Midbrain (tissue), 1 donor: ENCODE results near the gene ARL6IP6.
"Not testable (repeated sequence)": the region's sequence is repeated elsewhere in the genome, so short reads cannot be mapped to it uniquely, and the experiment has no call there.

Experiments
- DNase-seq: peaks from one replicate; lab custom pipeline; 2025; lab: John Stamatoyannopoulos, UW

The ARL6IP6 gene

GRCh38 chr2:152722639-152723038 is 4.2 kb downstream of the ARL6IP6 start:
- DNase-seq, result not testable (repeated sequence)

- DNase-seq, result no peak
Measured at GRCh38 chr2:152723918-152724317, 5.5 kb downstream of the ARL6IP6 start.

DNA sequence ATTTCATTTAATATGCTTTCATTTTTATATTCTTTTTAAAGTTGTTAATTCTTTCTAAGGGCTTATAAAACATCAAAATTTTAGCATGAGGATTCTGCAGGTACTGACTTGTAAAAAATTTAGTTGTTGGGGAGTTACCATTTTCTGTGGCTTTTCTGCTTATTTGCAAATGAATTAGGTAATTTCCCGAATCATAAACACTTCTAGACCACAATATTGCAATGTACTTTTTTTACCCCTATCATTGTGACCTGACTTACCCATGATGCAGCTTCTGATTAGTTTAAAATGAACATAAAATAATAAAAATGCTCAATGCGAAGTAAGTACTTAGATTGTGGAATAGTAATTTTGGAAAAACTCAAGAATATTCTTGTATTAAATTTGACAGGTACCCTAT is 11.4 kb downstream of the ARL6IP6 start:
- no peak for DNase-seq

- DNase-seq, result no peak
Measured at GRCh38 chr2:152730591-152731333, 12.3 kb downstream of the ARL6IP6 start.

DNA sequence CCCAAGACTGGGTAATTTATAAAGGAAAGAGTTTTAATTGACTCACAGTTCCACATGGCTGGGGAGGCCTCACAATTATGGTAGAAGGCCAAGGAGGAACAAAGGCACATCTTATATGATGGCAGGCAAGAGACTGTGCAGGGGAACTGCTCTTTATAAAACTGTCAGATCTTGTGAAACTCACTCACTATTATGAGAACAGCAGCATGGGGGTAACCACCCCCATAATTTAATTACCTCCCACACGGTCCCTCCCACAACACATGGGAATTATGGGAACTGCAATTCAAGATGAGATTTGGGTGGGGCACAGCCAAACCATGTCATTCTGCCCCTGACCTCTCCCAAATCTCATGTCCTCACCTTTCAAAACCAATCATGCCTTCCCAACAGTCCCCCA is 19.1 kb downstream of the ARL6IP6 start:
- DNase-seq, result not testable (repeated sequence)

DNA sequence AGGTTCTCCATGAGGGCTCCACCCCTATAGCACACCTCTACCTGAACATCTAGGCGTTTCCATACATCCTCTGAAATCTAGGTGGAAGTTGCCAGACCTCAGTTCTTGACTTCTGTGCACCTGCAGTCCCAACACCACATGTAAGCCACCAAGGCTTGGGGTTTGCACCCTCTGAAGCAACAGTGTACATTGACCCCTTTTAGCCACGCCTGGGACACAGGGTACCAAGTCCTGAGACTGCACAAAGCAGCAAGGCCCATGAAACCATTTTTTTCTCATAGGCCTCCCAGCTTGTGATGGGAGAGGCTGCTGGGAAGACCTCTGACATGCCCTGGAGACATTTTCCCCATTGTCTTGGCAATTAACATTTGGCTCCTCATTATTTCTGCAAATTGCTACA is 20.0 kb downstream of the ARL6IP6 start:
- no peak for DNase-seq

GRCh38 chr2:152739705-152740104 is 21.3 kb downstream of the ARL6IP6 start:
- not testable (repeated sequence) for DNase-seq

DNA sequence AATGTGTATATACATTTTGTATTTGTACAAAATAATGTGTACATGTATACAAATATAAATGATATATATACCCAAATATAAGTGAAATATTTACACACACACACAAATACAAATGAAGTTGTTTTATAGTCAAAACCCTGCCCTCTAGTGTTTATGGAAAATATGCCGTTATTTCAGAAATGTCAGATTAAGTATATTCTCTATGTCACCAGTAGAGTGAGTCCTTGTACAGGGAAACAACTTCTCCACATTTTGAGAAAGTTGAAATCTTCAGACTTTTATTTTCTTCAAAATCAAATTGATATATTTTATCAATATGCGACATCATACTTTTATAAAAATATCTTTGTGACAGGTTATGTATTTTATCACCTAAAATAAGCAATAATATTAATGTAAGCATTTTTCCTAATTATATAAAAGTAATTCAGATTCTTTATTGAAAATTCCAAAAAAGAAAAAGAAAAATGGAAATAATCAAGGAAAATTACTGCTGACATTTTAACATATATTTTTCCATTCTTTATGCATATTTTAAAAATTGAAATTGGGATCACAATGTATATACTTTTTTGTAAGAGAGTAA is 22.4 kb downstream of the ARL6IP6 start:
- DNase-seq, result peak; percentile 72

DNA sequence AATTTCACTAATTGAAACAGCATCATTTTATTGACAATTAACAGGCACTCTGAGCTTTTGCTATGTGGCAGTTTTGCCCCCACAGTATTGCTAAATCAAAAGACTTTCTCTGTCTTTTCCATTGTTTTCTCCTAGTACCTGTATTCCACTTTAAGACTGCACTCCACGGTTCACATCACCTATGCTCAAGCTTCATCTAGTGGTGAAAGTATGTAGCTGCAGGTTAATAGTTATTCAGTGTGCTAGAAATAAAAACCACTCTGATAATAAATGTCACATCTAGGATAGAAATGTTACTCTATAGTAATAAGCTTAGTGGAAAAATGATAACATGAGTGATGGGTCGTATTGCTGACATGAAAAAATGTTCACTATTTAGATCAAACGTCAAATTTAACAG is 24.6 kb downstream of the ARL6IP6 start:
- no peak for DNase-seq

DNA sequence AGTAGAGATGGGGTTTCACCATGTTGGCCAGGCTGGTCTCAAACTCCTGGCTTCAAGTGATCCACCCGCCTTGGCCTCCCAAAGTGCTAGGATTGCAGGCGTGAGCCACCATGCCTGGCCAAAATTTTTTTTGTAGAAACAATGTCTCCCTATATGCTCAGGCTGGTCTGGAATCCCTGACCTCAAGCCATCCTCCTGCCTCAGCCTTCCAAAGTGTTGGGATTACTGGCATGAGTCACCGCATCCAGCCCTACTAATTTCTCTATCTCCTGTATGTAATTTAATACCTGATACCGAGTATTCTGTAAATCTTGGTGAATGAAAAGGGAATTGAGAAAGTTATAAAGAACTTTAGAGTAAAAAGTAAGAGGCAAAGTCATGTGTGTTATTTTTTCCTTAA is 29.3 kb downstream of the ARL6IP6 start:
- DNase-seq, result not testable (repeated sequence)

- no peak for DNase-seq
Measured at GRCh38 chr2:152755029-152755428, 36.6 kb downstream of the ARL6IP6 start.

- no peak for DNase-seq
Measured at GRCh38 chr2:152759290-152760072, 41.1 kb downstream of the ARL6IP6 start.

DNA sequence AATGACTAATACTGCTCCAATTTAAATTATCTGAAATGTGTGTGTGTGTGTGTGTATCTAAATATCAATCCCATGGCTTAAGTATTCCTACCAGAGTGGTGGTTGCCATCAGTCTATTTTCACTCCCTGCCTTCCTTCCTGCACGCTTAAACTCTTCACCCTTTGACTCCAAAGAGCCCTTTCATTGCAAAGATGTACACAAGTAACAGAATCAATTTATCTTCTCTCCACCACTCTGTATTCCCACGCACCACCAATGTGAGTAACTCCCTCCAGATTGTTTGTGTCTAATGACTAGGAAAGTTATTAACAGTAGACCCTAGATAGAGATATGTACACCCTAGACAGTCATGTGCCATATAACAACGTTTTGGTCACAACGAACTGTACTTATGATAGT is 42.8 kb downstream of the ARL6IP6 start:
- DNase-seq, result no peak

DNA sequence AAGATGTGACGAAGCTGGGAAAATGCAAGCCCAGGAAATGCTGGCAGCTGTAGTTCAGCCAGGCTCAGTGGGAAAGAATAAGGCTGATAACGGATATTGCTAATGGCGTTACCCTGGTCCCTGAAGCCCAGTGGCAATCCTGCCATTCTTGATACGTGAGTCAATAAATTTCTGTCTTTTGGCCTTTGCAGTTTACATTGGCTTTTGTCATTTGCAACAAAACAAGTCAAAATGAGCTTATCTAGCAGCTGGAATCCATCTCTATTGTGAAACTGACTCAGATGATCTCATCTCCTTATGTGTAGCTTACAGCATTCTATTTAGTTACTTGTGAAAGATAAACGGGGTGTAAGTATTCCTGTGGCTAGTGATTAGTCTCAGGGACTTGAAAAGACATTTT is 43.8 kb downstream of the ARL6IP6 start:
- DNase-seq, result no peak

DNA sequence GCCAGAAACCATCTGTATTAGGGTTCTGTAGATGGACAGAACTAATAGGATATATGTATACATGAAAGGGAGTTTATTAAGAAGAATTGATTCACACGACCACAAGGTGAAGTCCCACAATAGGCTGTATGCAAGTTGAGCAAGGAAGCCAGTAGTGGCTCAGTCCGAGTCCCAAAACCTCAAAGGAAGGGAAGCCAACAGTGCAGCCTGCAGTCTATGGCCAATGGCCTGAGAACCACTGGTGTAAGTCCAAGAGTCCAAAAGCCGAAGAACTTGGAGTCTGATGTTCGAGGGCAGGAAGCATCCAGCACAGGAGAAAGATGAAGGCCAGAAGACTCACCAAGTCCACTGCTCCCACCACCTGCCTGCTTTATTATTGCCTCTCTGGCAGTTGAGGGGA is 44.8 kb downstream of the ARL6IP6 start:
- DNase-seq, result not testable (repeated sequence)

GRCh38 chr2:152763651-152764050 is 45.2 kb downstream of the ARL6IP6 start:
- no peak for DNase-seq

GRCh38 chr2:152766928-152767327 is 48.5 kb downstream of the ARL6IP6 start:
- no peak for DNase-seq

- no peak for DNase-seq
Measured at GRCh38 chr2:152781175-152781574, 62.8 kb downstream of the ARL6IP6 start.

GRCh38 chr2:152782171-152782570 is 63.8 kb downstream of the ARL6IP6 start:
- no peak for DNase-seq

GRCh38 chr2:152790883-152791282 is 72.5 kb downstream of the ARL6IP6 start:
- DNase-seq, result no peak

GRCh38 chr2:152791979-152792378 is 73.6 kb downstream of the ARL6IP6 start:
- DNase-seq, result no peak

- no peak for DNase-seq
Measured at GRCh38 chr2:152792974-152793373, 74.6 kb downstream of the ARL6IP6 start.

GRCh38 chr2:152796941-152797340 is 78.5 kb downstream of the ARL6IP6 start:
- no peak for DNase-seq
